GM18508 (cell line): ENCODE results near the gene CCDC74A.
"Not testable (repeated sequence)": the region's sequence is repeated elsewhere in the genome, so short reads cannot be mapped to it uniquely, and the experiment has no call there.

Source experiments
- ATAC-seq: cut with Tn5 transposase; IDR thresholded peaks from one replicate; pipeline ENCODE4 v1.9.1; 2021; ENCODE audit warnings: moderate number of reproducible peaks; ENCODE audit not compliant: insufficient read depth, unreplicated experiment

The CCDC74A gene

DNA sequence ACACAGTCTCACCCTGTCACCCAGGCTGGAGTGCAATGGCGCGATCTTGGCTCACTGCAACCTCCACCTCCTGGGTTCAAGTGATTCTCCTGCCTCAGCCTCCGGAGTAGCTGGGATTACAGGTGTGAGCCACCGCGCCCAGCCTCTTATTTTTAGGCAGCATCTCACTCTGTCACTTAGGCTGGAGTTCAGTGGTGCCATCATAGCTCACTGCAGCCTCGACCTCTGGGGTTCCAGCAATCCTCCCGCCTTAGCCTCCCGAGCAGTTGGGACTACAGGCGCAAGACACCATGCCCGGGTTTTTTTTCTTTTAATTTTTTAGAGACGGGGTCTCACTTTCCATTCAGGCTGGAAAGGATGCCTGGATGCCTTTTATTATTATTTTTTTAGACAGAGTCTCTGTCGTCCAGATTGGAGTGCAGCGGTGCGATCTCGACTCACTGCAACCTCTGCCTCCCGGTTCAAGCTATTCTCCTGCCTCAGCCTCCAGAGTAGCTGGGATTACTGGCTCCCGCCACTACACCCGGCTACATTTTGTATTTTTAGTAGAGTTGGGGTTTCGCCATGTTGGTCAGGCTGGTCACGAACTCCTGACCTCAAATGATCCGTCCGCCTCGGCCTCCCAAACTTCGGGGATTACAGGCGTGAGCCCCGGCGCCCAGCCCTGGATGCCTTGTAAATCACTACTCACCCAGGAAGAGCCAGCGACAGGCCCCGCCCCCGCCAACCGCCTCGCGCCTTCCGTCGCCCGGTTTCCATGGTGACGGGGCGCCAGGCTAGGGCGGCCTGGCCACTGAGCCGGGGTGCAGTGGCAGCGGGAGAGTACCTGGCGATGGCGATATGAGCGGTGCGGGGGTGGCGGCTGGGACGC is at the start of gene CCDC74A:
CCDC74A (plus strand) TSS at position 758 of the 871 bp plus-strand sequence; CDS start at position 841, 83 bp downstream.
- ATAC-seq: peak; percentile 66

DNA sequence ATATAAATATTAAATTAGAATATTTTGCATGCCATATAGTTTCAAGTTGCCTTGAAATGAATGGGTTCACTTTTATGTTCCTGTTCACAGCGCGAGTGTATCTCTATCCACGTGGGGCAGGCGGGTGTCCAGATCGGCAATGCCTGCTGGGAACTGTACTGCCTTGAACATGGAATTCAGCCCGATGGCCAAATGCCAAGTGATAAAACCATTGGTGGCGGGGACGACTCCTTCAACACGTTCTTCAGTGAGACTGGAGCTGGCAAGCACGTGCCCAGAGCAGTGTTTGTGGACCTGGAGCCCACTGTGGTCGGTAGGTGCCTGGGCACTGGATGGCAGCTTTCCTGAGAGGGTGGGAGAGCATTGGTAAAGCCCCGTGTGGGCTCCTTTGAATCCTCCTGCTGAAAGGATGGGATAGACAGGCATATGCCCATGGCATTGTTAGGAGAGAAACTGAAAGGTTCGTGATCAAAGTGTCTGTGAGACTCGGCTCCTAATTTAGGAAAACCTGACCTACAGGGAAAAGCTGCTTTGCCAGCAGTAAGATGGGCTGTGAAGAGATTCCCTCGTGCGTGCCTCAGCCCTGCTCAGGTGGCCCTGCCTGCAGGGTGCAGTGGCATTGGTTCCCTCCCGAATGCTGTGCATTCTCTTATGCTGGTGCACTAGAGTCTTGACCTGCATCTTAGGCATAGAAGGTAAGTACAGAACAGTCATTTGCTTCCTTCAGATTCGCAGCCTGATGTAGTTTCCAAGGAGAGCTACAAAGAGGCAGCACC is 49.4 kb upstream of the CCDC74A start:
- not testable (repeated sequence) for ATAC-seq

DNA sequence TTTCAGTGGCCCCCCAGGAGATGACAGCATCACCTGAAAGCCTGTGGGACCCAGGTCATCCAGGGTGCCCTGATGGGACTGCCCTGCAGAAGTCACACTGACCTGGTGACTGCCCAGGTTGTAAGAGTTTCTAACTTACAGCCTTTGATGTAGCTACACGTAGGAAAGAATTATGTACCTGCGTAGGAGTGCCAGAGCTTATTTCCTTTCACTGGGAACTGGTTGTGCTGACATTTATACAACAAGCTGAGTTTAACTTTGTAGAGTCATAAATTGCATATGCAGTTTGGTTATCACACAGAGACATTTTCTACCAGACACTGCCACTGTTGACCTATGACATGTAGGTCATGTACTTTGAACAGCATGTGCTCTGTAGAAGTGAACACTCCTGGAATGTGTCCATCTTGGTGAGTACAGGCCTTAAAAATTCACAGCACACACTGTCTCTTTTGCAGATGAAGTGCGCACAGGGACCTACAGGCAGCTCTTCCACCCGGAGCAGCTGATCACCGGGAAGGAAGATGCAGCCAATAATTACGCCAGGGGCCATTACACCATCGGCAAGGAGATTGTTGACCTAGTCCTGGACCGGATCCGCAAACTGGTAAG is 48.7 kb upstream of the CCDC74A start:
- ATAC-seq: not testable (repeated sequence)

DNA sequence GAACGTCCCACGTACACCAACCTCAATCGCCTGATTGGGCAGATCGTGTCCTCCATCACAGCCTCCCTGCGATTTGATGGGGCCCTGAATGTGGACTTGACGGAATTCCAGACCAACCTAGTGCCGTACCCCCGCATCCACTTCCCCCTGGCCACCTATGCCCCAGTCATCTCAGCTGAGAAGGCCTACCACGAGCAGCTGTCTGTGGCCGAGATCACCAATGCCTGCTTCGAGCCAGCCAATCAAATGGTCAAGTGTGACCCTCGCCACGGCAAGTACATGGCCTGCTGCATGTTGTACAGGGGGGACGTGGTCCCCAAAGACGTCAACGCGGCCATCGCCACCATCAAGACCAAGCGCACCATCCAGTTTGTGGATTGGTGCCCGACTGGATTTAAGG is 47.3 kb upstream of the CCDC74A start:
- not testable (repeated sequence) for ATAC-seq

DNA sequence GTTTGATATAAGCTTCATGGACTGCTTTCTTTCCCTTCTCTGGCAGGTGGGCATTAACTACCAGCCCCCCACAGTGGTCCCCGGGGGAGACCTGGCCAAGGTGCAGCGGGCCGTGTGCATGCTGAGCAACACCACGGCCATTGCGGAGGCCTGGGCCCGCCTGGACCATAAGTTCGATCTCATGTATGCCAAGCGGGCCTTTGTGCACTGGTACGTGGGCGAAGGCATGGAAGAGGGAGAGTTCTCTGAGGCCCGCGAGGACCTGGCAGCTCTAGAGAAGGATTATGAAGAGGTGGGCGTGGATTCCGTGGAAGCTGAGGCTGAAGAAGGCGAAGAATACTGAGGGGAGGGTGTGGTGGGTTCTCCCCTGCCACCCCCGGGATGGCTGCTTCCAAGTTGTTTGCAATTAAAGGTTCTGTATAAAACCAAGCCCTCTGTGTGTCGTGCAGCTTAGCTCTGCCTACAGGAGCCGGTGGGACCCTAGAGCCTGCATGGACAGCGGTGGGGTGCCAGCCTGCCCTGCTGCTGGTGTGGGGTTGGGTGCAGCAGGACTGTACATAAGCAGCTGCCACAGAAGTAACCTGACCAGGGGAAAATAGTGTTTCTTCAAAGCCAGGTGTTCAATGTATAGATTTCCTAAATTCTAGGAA is 45.1 kb upstream of the CCDC74A start:
- ATAC-seq: not testable (repeated sequence)

DNA sequence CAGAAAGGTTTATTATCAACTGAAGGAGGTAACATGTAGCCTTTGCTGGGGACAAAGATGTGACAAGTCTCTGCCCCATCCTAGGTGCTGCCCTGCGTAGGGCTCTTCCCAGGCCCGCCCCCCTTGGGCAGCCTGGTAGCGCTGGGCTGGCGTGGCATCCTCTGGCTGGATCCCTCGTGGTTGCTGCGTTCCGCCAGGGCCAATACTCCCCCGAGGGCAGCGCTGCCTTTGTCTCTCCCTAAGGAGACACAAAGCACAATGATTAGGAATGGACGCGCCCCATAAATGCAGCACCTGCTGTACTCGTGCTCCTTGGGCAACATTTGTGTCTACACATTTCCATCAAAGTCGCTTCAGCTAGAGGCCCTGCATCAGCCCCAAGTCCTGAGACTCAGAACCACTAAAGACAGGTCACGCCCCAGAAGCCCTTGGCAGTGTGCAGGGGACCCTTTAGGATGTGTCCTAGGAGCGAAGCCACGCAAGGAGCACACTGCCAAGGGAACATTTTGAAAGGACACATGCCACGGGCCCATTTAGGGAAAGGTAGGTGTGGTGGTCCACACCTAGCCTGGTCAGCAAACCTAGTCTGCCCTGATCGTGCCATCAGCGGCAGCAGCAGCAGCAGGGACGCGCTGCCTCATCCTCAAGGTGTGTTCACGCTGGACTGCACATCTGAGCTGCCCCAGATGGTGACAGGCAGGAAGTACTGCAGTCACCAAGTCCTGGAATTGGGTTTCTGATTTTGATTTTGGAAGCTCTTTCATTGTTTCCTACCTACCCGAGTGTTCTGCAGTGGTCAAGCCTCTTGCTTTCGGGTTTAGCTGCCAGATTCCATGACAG is 43.5 kb upstream of the CCDC74A start:
- not testable (repeated sequence) for ATAC-seq

DNA sequence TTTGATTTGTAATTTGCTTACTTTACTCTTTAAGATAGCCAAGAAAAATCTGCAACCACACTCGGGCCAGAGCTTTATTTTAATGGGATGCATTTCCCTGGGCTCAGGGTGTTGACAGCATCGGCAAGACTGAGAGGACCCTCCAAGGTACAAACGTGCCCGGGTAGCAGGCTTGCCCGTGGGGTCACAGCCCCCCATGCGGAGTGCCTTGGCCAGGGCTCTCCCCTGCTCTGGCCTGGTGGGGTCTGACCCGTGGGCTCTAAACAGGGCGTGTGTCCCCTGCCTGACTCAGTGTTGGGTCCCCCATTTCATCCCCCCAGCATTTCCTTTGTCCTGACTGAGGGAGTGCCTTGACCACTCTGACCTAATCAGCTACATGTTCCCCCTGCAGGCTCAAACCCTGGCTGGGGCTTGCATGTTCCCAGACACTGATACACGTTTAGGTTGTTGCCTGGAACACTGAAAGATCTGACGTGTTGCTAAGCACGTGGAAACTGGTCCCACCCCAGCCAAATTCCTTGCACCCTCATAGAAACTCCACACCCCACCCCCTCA is 42.7 kb upstream of the CCDC74A start:
- ATAC-seq: not testable (repeated sequence)

DNA sequence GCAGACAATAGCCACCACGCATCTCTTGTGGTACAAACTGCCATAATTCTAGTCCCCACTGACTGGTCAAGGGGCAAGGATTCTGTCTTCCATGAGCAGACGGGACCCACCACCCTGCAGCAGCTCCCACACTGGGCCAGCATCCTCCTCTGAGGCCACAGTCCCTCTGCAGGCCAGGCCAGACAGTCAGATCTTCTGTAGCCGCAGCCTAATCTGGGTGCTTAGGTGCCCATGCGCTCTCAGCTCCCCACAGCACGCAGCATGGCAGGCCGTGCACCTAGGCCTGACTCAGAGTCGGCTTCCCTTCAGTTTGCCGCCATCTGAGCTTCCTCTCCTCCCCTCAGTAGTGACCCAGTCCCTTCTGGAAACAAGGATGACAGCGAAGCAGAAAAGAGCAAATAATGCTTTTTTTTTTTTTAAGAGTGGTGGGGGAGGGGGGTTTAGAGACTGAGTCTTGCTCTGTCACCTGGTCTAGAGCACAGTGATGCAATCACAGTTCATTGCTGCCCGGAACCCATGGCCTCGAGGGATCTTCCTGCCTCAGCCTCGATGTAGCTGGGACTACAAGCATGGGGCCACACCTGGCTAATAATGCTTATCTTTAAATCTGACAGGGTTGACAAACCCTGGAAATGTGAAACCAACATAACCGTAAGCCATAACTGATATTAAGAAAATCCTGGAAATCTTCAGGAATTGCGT is 41.3 kb upstream of the CCDC74A start:
- ATAC-seq: not testable (repeated sequence)

DNA sequence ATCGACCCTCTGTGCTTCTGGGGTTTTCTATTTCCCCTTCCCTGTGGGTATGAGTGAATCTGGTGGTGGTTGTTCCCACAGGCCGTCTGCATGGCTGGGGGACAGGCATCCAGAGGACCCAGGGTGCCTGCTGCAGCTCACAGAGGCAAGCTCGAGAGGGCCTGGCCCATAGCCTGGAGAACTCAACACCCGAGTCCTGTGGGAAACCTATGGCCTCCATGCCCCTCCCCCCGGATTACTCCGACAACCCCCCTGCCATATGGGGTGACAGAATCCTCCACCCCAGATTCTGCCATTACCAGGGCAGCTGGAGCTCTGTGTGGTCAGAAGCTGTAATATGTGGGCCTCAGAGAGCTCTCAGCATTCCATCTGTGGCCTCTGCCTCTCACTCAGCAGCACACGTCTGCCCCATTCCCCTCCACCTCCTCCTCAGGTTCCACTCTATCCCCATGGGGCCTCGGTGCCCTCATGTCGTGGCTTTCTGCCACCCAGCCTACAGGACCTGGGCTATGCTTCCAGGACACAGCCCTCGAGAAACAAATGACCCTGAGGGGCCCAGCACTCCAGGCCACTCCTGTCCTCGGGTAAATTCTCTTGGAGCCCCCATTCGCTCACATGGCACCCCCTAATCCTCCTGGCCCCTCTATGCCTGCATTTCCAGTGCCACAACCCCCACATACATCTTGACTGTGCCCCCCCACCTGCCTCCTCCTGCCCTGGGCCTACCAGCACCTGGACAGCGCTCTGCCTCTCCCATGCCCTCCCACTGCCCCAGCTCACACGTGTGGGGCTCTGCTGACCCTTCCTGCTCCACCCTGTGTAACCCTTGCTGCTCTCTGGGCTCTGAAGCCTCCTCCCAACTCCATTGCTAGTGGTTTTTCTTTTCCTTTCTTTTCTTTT is 39.1 kb upstream of the CCDC74A start:
- no peak for ATAC-seq

DNA sequence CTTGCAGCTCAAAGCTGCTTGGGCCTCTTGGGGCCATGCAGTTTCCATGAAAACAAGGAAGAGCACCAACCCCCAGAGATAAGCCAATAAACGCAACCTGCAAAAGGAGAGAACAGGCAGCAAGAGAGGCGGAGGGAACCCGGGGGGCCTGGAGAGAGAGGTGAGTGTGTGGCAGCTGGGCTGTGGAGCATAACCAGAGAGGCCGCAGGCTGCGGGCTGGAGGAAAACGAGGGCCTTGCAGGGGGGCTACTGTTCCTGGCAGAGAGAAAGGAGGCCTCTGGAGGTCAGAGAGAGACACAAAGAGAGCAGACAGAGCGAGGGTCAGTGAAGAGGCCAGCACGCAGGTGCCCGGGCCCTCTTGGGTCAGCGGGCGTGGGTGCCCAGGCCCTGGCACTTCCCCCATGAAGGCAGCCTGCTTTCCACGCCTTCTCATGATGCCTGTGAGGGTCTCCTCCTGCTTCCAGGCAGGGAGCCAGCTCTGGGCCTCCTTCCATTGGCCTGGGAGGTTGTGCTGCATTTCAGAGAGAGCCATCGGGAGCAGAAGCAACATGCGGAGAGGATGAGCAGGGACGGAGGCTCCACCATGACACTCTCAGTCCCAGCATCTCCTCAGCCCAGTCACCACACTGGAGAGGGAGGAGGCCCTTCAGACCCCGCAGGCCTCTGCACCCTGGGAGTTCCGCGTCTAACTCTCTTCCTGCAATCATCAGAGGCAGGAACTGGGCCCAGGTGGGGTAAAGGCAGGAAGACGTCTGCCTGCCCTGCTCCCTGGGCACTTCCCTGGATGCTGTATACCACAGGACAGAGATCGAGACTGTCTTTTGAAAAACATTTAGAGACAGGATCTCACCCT is 36.8 kb upstream of the CCDC74A start:
- not testable (repeated sequence) for ATAC-seq

DNA sequence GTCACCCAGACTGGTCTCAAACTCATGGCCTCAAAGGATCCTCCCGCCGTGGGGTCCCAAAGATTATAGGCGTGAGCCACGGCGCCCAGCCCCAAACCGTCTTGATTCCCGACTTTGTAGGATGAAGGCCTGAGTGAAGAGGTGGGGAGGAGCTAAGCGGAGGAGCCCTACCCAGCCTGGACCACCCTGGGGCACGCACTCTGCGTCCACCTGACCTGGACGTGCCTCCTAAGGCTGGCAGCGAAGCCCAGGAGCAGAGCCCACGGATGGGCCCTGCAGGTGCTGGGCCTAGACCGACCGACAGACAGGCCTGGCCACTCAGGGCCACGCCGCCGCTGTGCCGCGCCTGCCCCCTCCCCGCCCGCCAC is 36.2 kb upstream of the CCDC74A start:
- ATAC-seq: not testable (repeated sequence)

DNA sequence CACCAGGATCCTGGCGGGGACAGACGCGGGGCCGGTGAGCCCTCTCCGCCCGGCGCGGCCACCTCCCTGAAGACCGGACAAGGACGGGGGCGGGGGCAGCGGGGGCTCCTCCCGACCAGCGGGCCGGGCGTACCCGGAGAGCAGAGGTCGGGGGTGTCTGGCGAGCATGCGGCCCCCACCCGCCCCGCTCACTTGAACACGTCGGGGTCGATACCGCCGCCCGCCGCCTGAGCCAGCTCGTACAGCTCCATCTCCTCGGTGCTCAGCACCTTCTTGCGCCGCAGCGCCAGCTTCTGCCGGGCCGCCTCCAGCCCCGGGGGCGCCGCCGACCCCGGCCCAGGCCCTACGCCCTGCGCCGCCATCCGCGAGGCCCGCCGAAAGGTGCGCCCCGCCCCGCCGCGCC is 35.7 kb upstream of the CCDC74A start, which contains the start of gene MZT2A:
MZT2A (minus strand) TSS at position 383 of the 403 bp plus-strand sequence; CDS start at position 362, 21 bp downstream.
- not testable (repeated sequence) for ATAC-seq

DNA sequence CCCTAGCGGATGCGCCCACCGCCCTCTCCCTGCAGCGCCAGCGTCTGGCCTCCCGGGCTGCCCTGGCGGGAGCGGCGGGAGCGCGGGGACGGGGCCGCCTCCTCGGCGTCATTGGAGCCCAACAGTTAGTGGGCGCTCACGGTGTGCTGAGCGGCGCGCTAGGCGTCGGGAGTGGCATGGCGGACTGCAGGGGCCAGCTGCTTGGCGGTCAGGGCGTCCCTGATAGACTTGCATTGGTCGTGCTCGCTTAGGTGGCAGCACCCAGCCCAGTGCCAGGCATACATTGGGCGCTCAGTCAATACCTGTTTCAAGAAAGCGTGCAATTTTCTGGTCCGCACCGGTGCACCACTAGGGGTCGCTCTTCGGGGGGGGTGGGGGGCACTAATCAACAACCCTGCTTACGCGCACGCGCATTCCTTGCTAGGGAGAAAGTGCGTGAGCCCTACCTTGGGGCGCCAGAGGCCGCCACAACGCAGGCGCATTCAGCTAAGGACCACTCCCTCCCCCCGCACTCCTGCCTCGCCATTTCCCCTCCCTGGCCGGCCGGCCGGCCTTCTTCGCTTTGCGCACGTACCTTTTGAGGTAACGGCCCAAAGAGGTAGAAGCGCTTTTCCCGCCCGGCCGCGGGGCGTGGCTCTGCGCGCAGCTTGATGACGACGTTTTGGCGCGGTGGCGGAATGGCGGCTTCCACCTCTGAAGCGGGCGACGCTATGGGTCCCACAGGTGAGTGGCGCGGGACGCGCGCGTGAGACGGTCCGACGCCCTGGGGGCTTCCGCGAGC is 35.1 kb upstream of the CCDC74A start:
- ATAC-seq: peak; percentile 59

DNA sequence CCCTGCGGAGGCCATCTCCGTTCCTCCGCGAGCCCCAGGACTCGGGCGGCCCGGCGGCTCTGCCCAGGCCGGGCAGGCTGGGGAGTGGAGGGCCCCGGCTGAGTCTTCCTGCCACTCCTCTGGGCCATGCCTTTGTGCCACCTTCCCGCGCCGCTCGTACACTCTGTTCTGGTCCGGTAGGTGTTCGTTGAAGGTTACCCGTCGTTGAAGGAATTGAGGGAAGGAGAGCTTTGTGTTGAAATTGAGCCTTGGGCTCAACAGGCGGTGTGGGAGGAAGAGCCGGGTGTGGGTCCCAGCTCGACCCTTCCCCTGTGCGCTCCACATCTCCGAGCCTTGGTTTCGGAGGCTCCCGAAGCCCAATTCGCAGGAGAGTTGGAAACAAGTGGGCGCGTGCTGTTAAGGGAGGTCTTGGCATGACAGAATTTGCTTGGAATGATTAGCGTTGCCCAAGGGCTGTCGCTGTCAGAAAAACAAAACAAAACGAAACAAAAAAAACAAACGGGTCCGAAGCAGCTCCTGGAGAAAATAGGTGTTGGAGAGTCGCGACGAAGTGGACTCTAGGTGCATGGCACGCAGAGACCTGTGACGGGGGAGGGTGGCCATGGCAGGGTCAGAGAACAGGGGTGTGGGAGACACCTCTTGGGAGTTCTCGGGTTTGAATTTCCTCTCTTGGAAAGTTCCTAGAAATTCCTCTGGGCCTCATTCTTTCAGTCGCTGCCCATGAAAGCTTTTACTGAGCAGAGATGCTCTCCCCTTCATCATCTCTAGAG is 34.3 kb upstream of the CCDC74A start:
- peak; percentile 7 for ATAC-seq

DNA sequence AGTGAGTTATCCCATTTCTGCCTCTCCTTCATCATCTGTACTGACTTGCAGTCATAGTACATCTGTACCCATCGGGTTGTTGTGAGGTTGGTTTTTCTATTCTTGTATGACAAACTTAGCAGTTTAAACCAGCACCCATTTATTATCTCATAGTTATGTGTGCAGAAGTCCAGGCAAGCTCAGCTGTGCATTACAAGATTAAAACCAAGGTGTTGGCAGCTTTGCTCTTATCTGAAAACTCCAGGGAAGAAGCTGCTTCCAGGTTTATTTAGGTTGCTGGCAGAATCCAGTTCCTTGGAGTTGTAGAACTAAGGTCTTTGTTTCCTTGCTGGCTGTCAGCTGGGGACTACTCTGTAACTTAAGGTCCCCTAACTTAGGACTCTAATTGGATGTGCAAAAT is 32.2 kb upstream of the CCDC74A start:
- not testable (repeated sequence) for ATAC-seq
